AG04450 (cell line): ENCODE results near the gene TNFRSF6B. TPM values are rescaled to one million over a fixed set of nuclear protein-coding genes. Genes with fewer than 3 reads are reported as not detected.

ENCODE experiments used
- CTCF ChIA-PET: fragments of 300-600, 350-600 bp; formaldehyde crosslinking; extraction: SDS; loops from one replicate; lab custom pipeline; 2022; ENCODE audit warnings: antibody characterized with exemption, inconsistent platforms; lab: Charles Lee
- POLR2A ChIA-PET: fragments of 350-600 bp; formaldehyde crosslinking; extraction: SDS; loops from one replicate; lab custom pipeline; 2021; ENCODE audit warnings: antibody characterized with exemption, inconsistent platforms; lab: Yijun Ruan, JAX
- DNase-seq: peaks from one replicate; pipeline ENCODE4 v3.0.0-alpha.2; 2011; ENCODE audit warnings: low read depth, low spot score
- H3K27ac ChIP-seq: one replicate; pipeline ENCODE4 v1.5.1; 2012; ENCODE audit warnings: low read depth, low read length, control low read depth
- H3K27me3 ChIP-seq: one replicate; pipeline ENCODE4 v1.6.0; 2012; ENCODE audit warnings: low read length; ENCODE audit not compliant: control insufficient read depth, insufficient read depth
- H3K4me3 ChIP-seq: 2 replicates; pipeline ENCODE4 v1.5.1; 2011; ENCODE audit warnings: mild to moderate bottlenecking, low read depth, low read length, control low read depth
- H3K9me3 ChIP-seq: 2 replicates; pipeline ENCODE4 v1.5.1; 2012; ENCODE audit warnings: low read length; ENCODE audit not compliant: control insufficient read depth, insufficient read depth
- CTCF ChIP-seq: IDR thresholded peaks from 2 replicates; pipeline ENCODE4 v1.5.1; 2011; ENCODE audit warnings: low read depth, low read length, control low read depth, inconsistent platforms
- polyA plus RNA-seq: library from polyadenylated mRNA; depleted of rRNA; stranded (reverse); fragments of >200 nt; gene quantifications from 2 replicates; pipeline ENCODE4 v1.2.3, GENCODE V29; 2011

TNFRSF6B gene
- polyA plus RNA-seq, 1 experiment, result 2.5 TPM

- no peak for TF ChIP-seq CTCF
- H3K27ac ChIP-seq, result no peak overlapping the region
- no peaks in the 10 kb centered on the region for H3K9me3 ChIP-seq
- ChIA-PET CTCF (no interaction called here), POLR2A (no interaction called here)
- no peak for DNase-seq
- no peak overlapping the region for H3K4me3 ChIP-seq
- no peaks in the 10 kb centered on the region for H3K27me3 ChIP-seq
Measured at GRCh38 chr20:63737695-63737944, 41.2 kb downstream of the TNFRSF6B start.

- Histone ChIP-seq H3K9me3 (no peaks in the 10 kb centered on the region; the same call in 1 of the 2 replicates), H3K27ac (no peak overlapping the region), H3K4me3 (no peak overlapping the region), H3K27me3 (no peaks in the 10 kb centered on the region)
- ChIA-PET POLR2A (no interaction called here), CTCF (no interaction called here)
- no peak for TF ChIP-seq CTCF
- DNase-seq, result no peak
Measured at GRCh38 chr20:63737945-63738686, 41.7 kb downstream of the TNFRSF6B start.

- DNase-seq, result no peak
- H3K27ac ChIP-seq, result no peak overlapping the region
- H3K27me3 ChIP-seq, result no peaks in the 10 kb centered on the region
- no peak for TF ChIP-seq CTCF
- POLR2A ChIA-PET, result interaction anchor here (0.5 to 1.0 kb wide), 2 partner anchors 86 to 95 kb away, joined by 3 read pairs; partner anchors contain the start of gene STMN3
- H3K9me3 ChIP-seq, result no peaks in the 10 kb centered on the region; the same call in 1 of the 2 replicates
- CTCF ChIA-PET, result no interaction called here
- no peak overlapping the region for H3K4me3 ChIP-seq
Measured at GRCh38 chr20:63738687-63739129, 42.3 kb downstream of the TNFRSF6B start.

- H3K4me3 ChIP-seq, result peak within 1 kb of the TSS; percentile 74
- peak within 1 kb of the TSS; percentile 61 for H3K27ac ChIP-seq
- POLR2A ChIA-PET, result interaction anchor here (0.5 to 1.0 kb wide), 3 partner anchors 16 to 94 kb away, joined by 3 read pairs; partner anchors contain the start of gene STMN3
- CTCF ChIA-PET, result no interaction called here
- no peaks in the 10 kb centered on the region; the same call in 1 of the 2 replicates for H3K9me3 ChIP-seq
- TF ChIP-seq CTCF, result no peak
- DNase-seq, result no peak
- H3K27me3 ChIP-seq, result no peaks in the 10 kb centered on the region
Measured at GRCh38 chr20:63739130-63740069, 42.9 kb downstream of the TNFRSF6B start, which contains the start of gene SLC2A4RG. Gene SLC2A4RG (plus strand): TSS chr20:63739776. CDS start chr20:63739913, 137 bp downstream.
